Measurements from ENCODE around the gene LYRM9.

DNA sequence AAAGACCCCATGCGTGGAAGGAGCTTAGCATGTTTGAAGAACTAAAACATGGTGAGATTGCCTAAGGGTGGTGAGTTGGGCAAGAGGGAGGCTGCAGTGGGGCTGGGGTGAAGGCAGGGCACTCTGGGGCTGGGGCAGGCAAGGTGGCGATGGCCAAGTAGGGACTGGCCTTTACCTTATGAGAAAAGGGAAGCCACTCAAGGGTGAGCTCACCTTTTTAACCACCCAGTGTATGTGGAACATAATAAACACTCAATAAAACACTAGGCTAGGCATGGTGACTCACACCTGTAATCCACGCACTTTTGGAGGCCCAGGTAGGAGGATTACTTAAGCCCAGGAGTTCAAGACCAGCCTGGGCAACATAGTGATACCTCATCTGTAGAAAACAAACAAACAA, 37.7 kb downstream of the LYRM9 start:
- TF ChIP-seq POLR2AphosphoS5 (IDR thresholded peaks at IDR 0.05; ENCODE audit: borderline replicate concordance, low read depth, low read length) (no peak), EZH2 (IDR thresholded peaks at IDR 0.05) (no peak), FOXP2 (optimal IDR thresholded peaks at IDR 0.05; ENCODE audit: control extremely low read depth, extremely low read length, insufficient read depth) (no peak)

All from SK-N-MC (cell line).